ENCODE results near the gene CTIF. TPM values are rescaled to one million over a fixed set of nuclear protein-coding genes. Genes with fewer than 3 reads are reported as not detected.
A peak's percentile ranks its signal among the peaks of the same experiment; 100 is the strongest.

The CTIF gene
- total RNA-seq, 4 donors from 2014 or later: 14.1 to 78.2 (median 18.4) TPM

- Histone ChIP-seq H3K36me3 (no peaks in the 10 kb centered on the region), H3K27ac (no peak overlapping the region), H3K4me1 (peaks cover 0 to 16% (median 11%) of the 10 kb centered on the region in 4 donors), H3K4me3 (no peak overlapping the region), H3K27me3 (no peaks in the 10 kb centered on the region), H3K9me3 (no peaks in the 10 kb centered on the region)
- peak; percentile 44 for DNase-seq
- TF ChIP-seq EP300 (IDR thresholded peaks at IDR 0.05; ENCODE audit: low read depth): no peak
- TF ChIP-seq POLR2A (IDR thresholded peaks at IDR 0.05): no peak
- TF ChIP-seq CTCF (IDR thresholded peaks at IDR 0.05): no peak
- no peak for TF ChIP-seq POLR2AphosphoS5 (IDR thresholded peaks at IDR 0.05)
- in situ Hi-C loops (cut with MboI; ENCODE audit: low pct_ligation_motif_present in 1 of 4, low pct_unique_long_range_greater_than_20kb in 1 of 4, low sequenced_read_pairs in 3 of 4) (no loop called here), intact Hi-C loops (cut with DNase I; ENCODE audit: low total_unique reads) (no loop called here)
- 62 to 72% methylated on average over 2 to 13 of the region's 15 CpGs for WGBS, 2 donors (ENCODE audit: low coverage in 1 of 2)
These were observed 280.4 kb downstream of the CTIF start for GRCh38 chr18:48819276-48819675.

- no peaks in the 10 kb centered on the region for H3K36me3 ChIP-seq
- no peak for TF ChIP-seq EP300 (IDR thresholded peaks at IDR 0.05; ENCODE audit: low read depth)
- TF ChIP-seq POLR2A (IDR thresholded peaks at IDR 0.05): no peak
- TF ChIP-seq POLR2AphosphoS5 (IDR thresholded peaks at IDR 0.05): no peak
- TF ChIP-seq CTCF (IDR thresholded peaks at IDR 0.05): no peak
- intact Hi-C loops (cut with DNase I; ENCODE audit: low total_unique reads): no loop called here
- no peaks in the 10 kb centered on the region for H3K9me3 ChIP-seq
- H3K27ac ChIP-seq: no peak overlapping the region
- H3K27me3 ChIP-seq: no peaks in the 10 kb centered on the region
- no peak overlapping the region for H3K4me3 ChIP-seq
- peaks cover 0 to 12% (median 10%) of the 10 kb centered on the region in 4 donors for H3K4me1 ChIP-seq
- 94 to 100% methylated on average over 5 to 11 of the region's 11 CpGs for WGBS, 2 donors (ENCODE audit: low coverage in 1 of 2)
- in situ Hi-C loops (cut with MboI; ENCODE audit: low pct_ligation_motif_present in 1 of 4, low pct_unique_long_range_greater_than_20kb in 1 of 4, low sequenced_read_pairs in 3 of 4): no loop called here
- peak; percentile 6 for DNase-seq
These were observed 281.1 kb downstream of the CTIF start for GRCh38 chr18:48819781-48820482.

- H3K4me1 ChIP-seq: peaks cover 0 to 12% (median 10%) of the 10 kb centered on the region in 4 donors
- H3K4me3 ChIP-seq: no peak overlapping the region
- in situ Hi-C loops (cut with MboI; ENCODE audit: low pct_ligation_motif_present in 1 of 4, low pct_unique_long_range_greater_than_20kb in 1 of 4, low sequenced_read_pairs in 3 of 4) (no loop called here), intact Hi-C loops (cut with DNase I; ENCODE audit: low total_unique reads) (no loop called here)
- H3K27ac ChIP-seq: no peak overlapping the region
- TF ChIP-seq EP300 (IDR thresholded peaks at IDR 0.05; ENCODE audit: low read depth) (no peak), POLR2A (IDR thresholded peaks at IDR 0.05) (no peak), POLR2AphosphoS5 (IDR thresholded peaks at IDR 0.05) (no peak), CTCF (IDR thresholded peaks at IDR 0.05) (no peak)
- no peaks in the 10 kb centered on the region for H3K36me3 ChIP-seq
- DNase-seq: peak; percentile 5
- 78 to 80% methylated on average over 1 to 11 of the region's 11 CpGs for WGBS, 2 donors (ENCODE audit: low coverage in 1 of 2)
- H3K9me3 ChIP-seq: no peaks in the 10 kb centered on the region
- no peaks in the 10 kb centered on the region for H3K27me3 ChIP-seq
These were observed 281.8 kb downstream of the CTIF start for GRCh38 chr18:48820483-48821250.

GRCh38 chr18:48821251-48821590 lies 282.4 kb downstream of the CTIF start:
- Histone ChIP-seq H3K36me3 (no peaks in the 10 kb centered on the region), H3K4me1 (peaks cover 0 to 12% (median 10%) of the 10 kb centered on the region in 4 donors), H3K27me3 (no peaks in the 10 kb centered on the region), H3K9me3 (no peaks in the 10 kb centered on the region), H3K27ac (no peak overlapping the region), H3K4me3 (no peak overlapping the region)
- intact Hi-C loops (cut with DNase I; ENCODE audit: low total_unique reads): no loop called here
- WGBS, 2 donors (ENCODE audit: low coverage in 1 of 2): 80 to 82% methylated on average over 3 to 5 of the region's 5 CpGs
- DNase-seq: peak; percentile 3
- in situ Hi-C loops (cut with MboI; ENCODE audit: low pct_ligation_motif_present in 1 of 4, low pct_unique_long_range_greater_than_20kb in 1 of 4, low sequenced_read_pairs in 3 of 4): no loop called here
- TF ChIP-seq EP300 (IDR thresholded peaks at IDR 0.05; ENCODE audit: low read depth) (no peak), CTCF (IDR thresholded peaks at IDR 0.05) (no peak), POLR2A (IDR thresholded peaks at IDR 0.05) (no peak), POLR2AphosphoS5 (IDR thresholded peaks at IDR 0.05) (no peak)

All from transverse colon (tissue), 4 donors.